NCI-H1436 (cell line): ENCODE results near the gene SUCO.
"Not testable (repeated sequence)": the region's sequence is repeated elsewhere in the genome, so short reads cannot be mapped to it uniquely, and the experiment has no call there.

Source experiments
- DNase-seq: peaks from one replicate; lab custom pipeline; 2025; lab: John Stamatoyannopoulos, UW

Gene SUCO

GRCh38 chr1:172609528-172609927 is 76.6 kb downstream of the SUCO start:
- DNase-seq = no peak

GRCh38 chr1:172612478-172612877 is 79.5 kb downstream of the SUCO start:
- no peak for DNase-seq

- no peak for DNase-seq
These were observed 80.3 kb downstream of the SUCO start for GRCh38 chr1:172613294-172613693.

- DNase-seq = no peak
These were observed 83.2 kb downstream of the SUCO start for GRCh38 chr1:172616195-172616594.

- DNase-seq = no peak
These were observed 83.7 kb downstream of the SUCO start for GRCh38 chr1:172616636-172617035.

- not testable (repeated sequence) for DNase-seq
These were observed 87.7 kb downstream of the SUCO start for GRCh38 chr1:172620603-172621002.

- no peak for DNase-seq
These were observed 89.6 kb downstream of the SUCO start for GRCh38 chr1:172622541-172622940.

GRCh38 chr1:172623748-172624147 is 90.8 kb downstream of the SUCO start:
- DNase-seq = no peak

- DNase-seq = no peak
These were observed 93.9 kb downstream of the SUCO start for GRCh38 chr1:172626845-172627244.

GRCh38 chr1:172627702-172628101 is 94.8 kb downstream of the SUCO start:
- no peak for DNase-seq

GRCh38 chr1:172628401-172628800 is 95.5 kb downstream of the SUCO start:
- no peak for DNase-seq

GRCh38 chr1:172629170-172629569 is 96.2 kb downstream of the SUCO start:
- no peak for DNase-seq

- no peak for DNase-seq
These were observed 96.7 kb downstream of the SUCO start for GRCh38 chr1:172629638-172630037.

GRCh38 chr1:172630056-172630818 is 97.3 kb downstream of the SUCO start:
- DNase-seq = no peak

- DNase-seq = no peak
These were observed 97.9 kb downstream of the SUCO start for GRCh38 chr1:172630868-172631267.

- no peak for DNase-seq
These were observed 104.6 kb downstream of the SUCO start for GRCh38 chr1:172637522-172637921.

GRCh38 chr1:172638249-172638648 is 105.3 kb downstream of the SUCO start:
- no peak for DNase-seq

GRCh38 chr1:172638885-172639831 is 106.2 kb downstream of the SUCO start:
- no peak for DNase-seq

- no peak for DNase-seq
These were observed 107.2 kb downstream of the SUCO start for GRCh38 chr1:172640111-172640510.

GRCh38 chr1:172641492-172641891 is 108.5 kb downstream of the SUCO start:
- DNase-seq = no peak

- no peak for DNase-seq
These were observed 110.0 kb downstream of the SUCO start for GRCh38 chr1:172642970-172643369.

- DNase-seq = no peak
These were observed 113.7 kb downstream of the SUCO start for GRCh38 chr1:172646653-172647052.

GRCh38 chr1:172647110-172647564 is 114.2 kb downstream of the SUCO start:
- no peak for DNase-seq
